AG04450 (cell line): ENCODE data around the gene TTC38. TPM values are rescaled to one million over a fixed set of nuclear protein-coding genes. Genes with fewer than 3 reads are reported as not detected.

Experiments used
- CTCF ChIA-PET: fragments of 300-600, 350-600 bp; formaldehyde crosslinking; extraction: SDS; loops from one replicate; lab custom pipeline; 2022; ENCODE audit warnings: antibody characterized with exemption, inconsistent platforms; lab: Charles Lee
- POLR2A ChIA-PET: fragments of 350-600 bp; formaldehyde crosslinking; extraction: SDS; loops from one replicate; lab custom pipeline; 2021; ENCODE audit warnings: antibody characterized with exemption, inconsistent platforms; lab: Yijun Ruan, JAX
- DNase-seq: peaks from one replicate; pipeline ENCODE4 v3.0.0-alpha.2; 2011; ENCODE audit warnings: low read depth, low spot score
- H3K27ac ChIP-seq: one replicate; pipeline ENCODE4 v1.5.1; 2012; ENCODE audit warnings: low read depth, low read length, control low read depth
- H3K27me3 ChIP-seq: one replicate; pipeline ENCODE4 v1.6.0; 2012; ENCODE audit warnings: low read length; ENCODE audit not compliant: control insufficient read depth, insufficient read depth
- H3K4me3 ChIP-seq: 2 replicates; pipeline ENCODE4 v1.5.1; 2011; ENCODE audit warnings: mild to moderate bottlenecking, low read depth, low read length, control low read depth
- H3K9me3 ChIP-seq: 2 replicates; pipeline ENCODE4 v1.5.1; 2012; ENCODE audit warnings: low read length; ENCODE audit not compliant: control insufficient read depth, insufficient read depth
- polyA plus RNA-seq: library from polyadenylated mRNA; depleted of rRNA; stranded (reverse); fragments of >200 nt; gene quantifications from 2 replicates; pipeline ENCODE4 v1.2.3, GENCODE V29; 2011
- TF ChIP-seq, protein P1 (sequence below): IDR thresholded peaks from 2 replicates; pipeline ENCODE4 v1.5.1; 2011; ENCODE audit warnings: low read depth, low read length, control low read depth, inconsistent platforms

The TTC38 gene
- polyA plus RNA-seq, 1 experiment, result 23.7 TPM

DNA sequence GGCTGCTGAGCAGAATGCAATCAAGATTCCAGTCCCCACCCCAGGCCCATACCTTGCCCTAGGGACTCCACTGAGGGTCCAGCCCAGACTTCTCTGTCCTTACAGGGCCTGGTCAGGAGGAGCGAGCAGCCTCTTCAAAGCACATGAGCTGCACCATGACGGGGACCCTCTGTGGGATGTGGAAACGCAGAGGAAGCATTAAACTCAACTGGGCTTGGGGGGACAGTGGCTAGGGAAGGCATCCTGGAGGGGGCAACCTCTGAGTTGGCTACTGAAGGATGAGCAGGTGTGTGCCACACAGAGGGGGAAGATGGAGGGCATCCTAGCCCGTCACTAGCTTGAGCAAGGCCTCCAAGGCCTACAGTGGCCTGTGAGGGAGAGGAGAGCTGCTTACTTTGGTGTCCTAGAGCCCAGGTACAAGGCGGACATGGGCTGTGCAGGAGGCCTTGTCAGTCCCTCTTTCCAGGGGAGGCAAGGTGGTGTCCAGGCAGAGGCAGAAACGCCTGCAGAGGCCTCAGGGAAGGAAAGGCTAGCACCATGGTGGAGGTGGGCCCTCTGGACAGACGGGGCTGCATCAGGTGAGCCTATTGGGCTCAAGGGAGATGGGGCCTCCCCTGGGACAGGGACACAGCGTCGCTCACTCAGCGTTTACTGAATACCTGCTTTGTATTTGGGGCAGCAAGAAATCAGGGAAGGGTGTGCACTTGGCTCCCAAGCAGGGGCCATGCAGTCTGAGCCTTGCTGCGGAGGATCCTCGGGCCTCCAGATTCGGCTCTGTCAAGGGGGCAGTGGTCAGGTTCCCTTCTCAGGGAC, 14.3 kb downstream of the TTC38 start:
- Histone ChIP-seq H3K4me3 (no peak overlapping the region), H3K27me3 (no peaks in the 10 kb centered on the region), H3K9me3 (no peaks in the 10 kb centered on the region), H3K27ac (no peak overlapping the region)
- TF ChIP-seq, protein P1, sequence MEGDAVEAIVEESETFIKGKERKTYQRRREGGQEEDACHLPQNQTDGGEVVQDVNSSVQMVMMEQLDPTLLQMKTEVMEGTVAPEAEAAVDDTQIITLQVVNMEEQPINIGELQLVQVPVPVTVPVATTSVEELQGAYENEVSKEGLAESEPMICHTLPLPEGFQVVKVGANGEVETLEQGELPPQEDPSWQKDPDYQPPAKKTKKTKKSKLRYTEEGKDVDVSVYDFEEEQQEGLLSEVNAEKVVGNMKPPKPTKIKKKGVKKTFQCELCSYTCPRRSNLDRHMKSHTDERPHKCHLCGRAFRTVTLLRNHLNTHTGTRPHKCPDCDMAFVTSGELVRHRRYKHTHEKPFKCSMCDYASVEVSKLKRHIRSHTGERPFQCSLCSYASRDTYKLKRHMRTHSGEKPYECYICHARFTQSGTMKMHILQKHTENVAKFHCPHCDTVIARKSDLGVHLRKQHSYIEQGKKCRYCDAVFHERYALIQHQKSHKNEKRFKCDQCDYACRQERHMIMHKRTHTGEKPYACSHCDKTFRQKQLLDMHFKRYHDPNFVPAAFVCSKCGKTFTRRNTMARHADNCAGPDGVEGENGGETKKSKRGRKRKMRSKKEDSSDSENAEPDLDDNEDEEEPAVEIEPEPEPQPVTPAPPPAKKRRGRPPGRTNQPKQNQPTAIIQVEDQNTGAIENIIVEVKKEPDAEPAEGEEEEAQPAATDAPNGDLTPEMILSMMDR, result no peak
- DNase-seq, result no peak
- ChIA-PET POLR2A (no interaction called here), CTCF (no interaction called here)

DNA sequence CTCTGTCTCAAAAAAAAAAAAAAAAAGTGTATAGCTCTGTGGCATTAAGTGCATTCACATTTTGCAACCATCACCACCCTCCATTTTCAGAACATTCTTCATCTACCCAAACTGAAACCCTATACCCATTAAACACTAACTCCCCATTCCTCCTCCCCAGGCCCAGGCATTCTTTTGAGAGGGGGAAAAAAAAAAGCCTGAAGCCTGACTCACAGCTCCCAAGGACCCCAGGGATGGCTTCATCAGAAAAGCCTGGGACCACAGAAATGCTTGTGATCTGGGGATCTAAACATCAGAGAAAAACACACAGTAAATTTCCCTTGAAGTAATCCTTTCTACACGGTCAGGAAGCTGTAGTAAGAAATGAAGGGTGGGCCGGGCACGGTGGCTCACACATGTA, 18.2 kb downstream of the TTC38 start:
- TF ChIP-seq, protein P1, result no peak
- no peak for DNase-seq
- POLR2A ChIA-PET, result interaction anchor here (1.0 kb wide), 1 partner anchor 18 kb away, joined by 3 read pairs; the partner anchor contains the start of gene TTC38
- Histone ChIP-seq H3K9me3 (no peaks in the 10 kb centered on the region; the same call in 1 of the 2 replicates), H3K27me3 (no peaks in the 10 kb centered on the region), H3K4me3 (no peak overlapping the region), H3K27ac (no peak overlapping the region)
- CTCF ChIA-PET, result no interaction called here

DNA sequence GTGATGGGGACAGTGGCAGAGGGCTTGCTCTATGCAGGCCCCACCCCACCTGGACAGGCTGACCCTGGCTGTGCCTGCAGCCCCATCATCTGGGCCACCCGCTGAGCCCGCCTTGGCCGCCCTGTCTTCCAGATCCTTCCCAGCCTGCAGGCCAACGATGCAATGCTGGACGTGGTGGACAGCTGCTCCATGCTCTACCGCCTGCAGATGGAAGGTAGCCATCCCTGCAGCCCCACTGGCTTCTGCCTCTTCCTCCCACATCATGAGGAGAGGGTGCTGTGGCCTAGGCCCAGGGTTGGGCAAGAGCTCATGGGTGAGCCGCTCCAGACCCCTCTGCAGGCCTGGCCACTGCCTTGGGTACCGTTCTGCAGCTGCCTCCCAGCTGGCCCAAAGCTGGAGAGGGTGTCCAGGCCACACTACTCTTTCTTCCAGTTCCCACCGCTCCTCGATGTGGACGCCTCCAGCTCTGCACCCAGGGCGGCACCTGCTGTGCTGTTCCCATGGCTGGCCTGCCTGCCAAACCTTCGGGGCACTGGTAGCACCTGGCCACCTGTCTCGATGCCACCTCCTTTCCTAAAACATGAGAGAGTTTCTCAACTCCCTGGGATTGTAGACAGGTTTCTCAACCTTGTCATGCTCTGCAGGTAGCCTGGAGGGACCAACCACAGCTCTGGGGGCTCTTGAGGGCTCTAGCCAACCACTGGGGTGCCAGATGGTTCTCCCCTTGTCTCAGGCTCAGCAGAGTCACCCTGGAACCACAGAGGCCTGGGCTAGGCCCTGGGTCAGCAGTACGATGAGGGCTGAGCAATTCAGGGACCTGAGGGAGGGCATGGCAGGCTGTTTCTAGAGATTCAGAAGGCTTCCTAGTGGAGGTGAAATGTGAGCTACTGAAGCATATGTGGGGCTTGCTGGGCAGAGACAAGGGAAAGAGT, 19.4 kb downstream of the TTC38 start:
- ChIA-PET CTCF (no interaction called here), POLR2A (no interaction called here)
- TF ChIP-seq, protein P1, result no peak
- Histone ChIP-seq H3K9me3 (peaks cover 7% of the 10 kb centered on the region), H3K27ac (no peak overlapping the region), H3K4me3 (no peak overlapping the region), H3K27me3 (no peaks in the 10 kb centered on the region)
- no peak for DNase-seq

DNA sequence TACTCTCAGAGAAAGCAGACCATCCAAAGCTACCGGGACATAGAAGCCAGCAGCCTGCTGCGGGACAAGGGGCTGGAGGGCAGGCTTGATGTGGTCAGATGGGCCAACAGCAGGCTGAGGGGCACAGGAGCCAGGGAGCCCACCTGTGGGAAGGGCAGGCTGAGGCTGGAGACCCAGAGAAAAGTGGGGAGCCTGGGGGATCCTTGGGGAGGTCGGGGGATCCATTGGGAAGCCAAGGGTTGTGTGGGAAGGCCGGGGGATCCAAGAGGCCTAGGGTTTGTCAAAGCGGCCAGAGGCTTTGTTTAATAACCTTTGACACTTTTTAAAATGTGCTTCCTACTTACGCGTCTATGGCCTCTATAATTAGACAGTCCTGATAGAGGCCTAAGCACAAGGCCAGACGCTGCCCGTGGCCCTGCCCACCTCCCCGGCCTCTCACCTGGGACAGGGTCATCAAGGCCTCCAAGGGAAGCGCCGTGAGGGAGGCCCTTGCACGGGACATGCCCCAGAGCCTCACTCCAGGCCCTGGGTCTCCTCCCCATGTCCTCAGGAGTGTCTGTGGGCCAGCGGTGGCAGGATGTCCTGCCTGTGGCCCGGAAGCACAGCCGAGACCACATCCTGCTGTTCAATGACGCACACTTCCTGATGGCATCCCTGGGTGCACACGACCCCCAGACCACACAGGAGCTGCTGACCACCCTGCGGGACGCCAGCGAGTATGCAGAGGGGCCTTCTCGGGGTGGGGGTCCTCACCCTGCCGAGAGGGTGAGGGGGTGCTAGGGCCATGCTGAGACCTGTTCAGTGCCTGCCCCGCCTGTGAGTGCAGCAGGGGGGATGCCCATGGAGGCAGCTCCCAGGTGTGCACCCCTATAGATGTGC, 20.3 kb downstream of the TTC38 start:
- TF ChIP-seq, protein P1, result no peak
- ChIA-PET CTCF (no interaction called here), POLR2A (no interaction called here)
- H3K9me3 ChIP-seq, result peaks cover 10% of the 10 kb centered on the region
- H3K4me3 ChIP-seq, result no peak overlapping the region
- DNase-seq, result no peak
- H3K27ac ChIP-seq, result no peak overlapping the region
- H3K27me3 ChIP-seq, result no peaks in the 10 kb centered on the region
